Testis (tissue), 3 donors: ENCODE data around the gene ELK3. TPM values are rescaled to one million over a fixed set of nuclear protein-coding genes. Genes with fewer than 3 reads are reported as not detected.

Experiments used
- DNase-seq: peaks from one replicate; pipeline ENCODE4 v3.0.0-alpha.2; 2019
- H3K27ac ChIP-seq, 2 donors: fragments of 200-600 bp; sonication (generic); one replicate each; pipeline ENCODE4 v1.5.1; 2019
- H3K27me3 ChIP-seq: fragments of 200-600 bp; sonication (generic); one replicate; pipeline ENCODE4 v1.5.1; 2019
- H3K36me3 ChIP-seq: fragments of 200-600 bp; sonication (generic); one replicate; pipeline ENCODE4 v1.5.1; 2017; ENCODE audit warnings: low read depth; ENCODE audit errors: missing control alignments
- H3K4me1 ChIP-seq: fragments of 200-600 bp; sonication (generic); one replicate; pipeline ENCODE4 v1.5.1; 2019
- H3K4me3 ChIP-seq, 2 donors: fragments of 200-600 bp; sonication (generic); one replicate each; pipeline ENCODE4 v1.5.1; 2017 to 2019
- H3K9me3 ChIP-seq: fragments of 200-600 bp; sonication (generic); one replicate; pipeline ENCODE4 v1.5.1; 2017
- POLR2A ChIP-seq: fragments of 450-650 bp; IDR thresholded peaks from one replicate; pipeline ENCODE4 v1.6.1; 2017; ENCODE audit warnings: antibody characterized with exemption, mild to moderate bottlenecking, moderate library complexity
- WGBS, 2 donors: methylation state at CpG; one replicate each; pipeline ENCODE4 v1.1.5; 2018; 5-methylcytosine and 5-hydroxymethylcytosine counted together
- intact Hi-C: fragments of 100-400 bp; cut with DNase I; formaldehyde crosslinking; loops from one replicate; pipeline ENCODE4 v1.15.1; 2023; ENCODE audit warnings: low total_unique reads
- polyA plus RNA-seq: library from polyadenylated mRNA; stranded (reverse); fragments of 350-450 nt; fragmentation: Illumina TruSeq; extraction: RNeasy Lipid Tissue Mini Kit (QIAGEN cat#74804); gene quantifications from one replicate; pipeline ENCODE4 v1.2.3, GENCODE V29; 2014; ENCODE audit warnings: low read depth, low replicate concordance; ENCODE audit not compliant: insufficient read depth
- total RNA-seq, 2 donors: library from RNA; depleted of rRNA; stranded (reverse); fragments of >200 nt; gene quantifications; one replicate each; pipeline ENCODE4 v1.2.3, GENCODE V29; 2016
- TF ChIP-seq, protein P1 (sequence below), 3 experiments: fragments of 450-650 bp in 2 of 3; fragments of 200-600 bp in 1 of 3; sonication (generic) in 1 of 3; IDR thresholded peaks; one replicate each; pipeline ENCODE4 v1.5.1; 2016 to 2019; ENCODE audit warnings: antibody characterized with exemption in 3 of 3, mild to moderate bottlenecking in 2 of 3, moderate library complexity in 1 of 3

The ELK3 gene
- total and polyA plus RNA-seq, 3 donors from 2014 or later: 11.3 to 17.1 (median 15.4) TPM

DNA sequence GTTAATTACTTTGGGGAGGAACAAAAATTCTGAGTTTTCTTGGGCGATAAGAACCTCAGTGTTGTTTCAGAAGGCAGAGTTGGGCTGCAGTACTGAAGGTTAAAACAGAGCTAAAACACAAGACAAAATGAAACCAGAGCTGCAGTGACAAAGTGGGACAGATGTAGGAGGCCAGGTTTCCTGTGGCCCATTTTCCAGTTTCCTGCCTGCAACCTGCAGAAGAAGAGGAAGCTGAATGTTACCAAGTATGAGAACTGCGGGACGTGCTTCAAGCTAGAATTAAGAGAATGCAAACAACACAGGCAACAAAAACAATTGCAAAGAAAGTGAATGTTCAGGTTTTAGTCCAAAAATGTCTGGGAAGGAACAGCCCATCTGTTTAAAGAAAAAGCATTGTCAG, 17.8 kb downstream of the ELK3 start:
- Histone ChIP-seq H3K27me3 (no peaks in the 10 kb centered on the region), H3K27ac (no peak overlapping the region), H3K36me3 (no peaks in the 10 kb centered on the region), H3K4me3 (no peak overlapping the region), H3K4me1 (peaks cover 9% of the 10 kb centered on the region), H3K9me3 (no peaks in the 10 kb centered on the region)
- no peak for DNase-seq
- intact Hi-C loops: loop anchor here (10.0 kb wide), 1 partner anchor 147 kb away; no protein-coding TSS in a partner anchor
- WGBS, 2 donors: 39 to 63% methylated on average over 3 of the region's 3 CpGs
- no peak for TF ChIP-seq POLR2A
- TF ChIP-seq, protein P1, sequence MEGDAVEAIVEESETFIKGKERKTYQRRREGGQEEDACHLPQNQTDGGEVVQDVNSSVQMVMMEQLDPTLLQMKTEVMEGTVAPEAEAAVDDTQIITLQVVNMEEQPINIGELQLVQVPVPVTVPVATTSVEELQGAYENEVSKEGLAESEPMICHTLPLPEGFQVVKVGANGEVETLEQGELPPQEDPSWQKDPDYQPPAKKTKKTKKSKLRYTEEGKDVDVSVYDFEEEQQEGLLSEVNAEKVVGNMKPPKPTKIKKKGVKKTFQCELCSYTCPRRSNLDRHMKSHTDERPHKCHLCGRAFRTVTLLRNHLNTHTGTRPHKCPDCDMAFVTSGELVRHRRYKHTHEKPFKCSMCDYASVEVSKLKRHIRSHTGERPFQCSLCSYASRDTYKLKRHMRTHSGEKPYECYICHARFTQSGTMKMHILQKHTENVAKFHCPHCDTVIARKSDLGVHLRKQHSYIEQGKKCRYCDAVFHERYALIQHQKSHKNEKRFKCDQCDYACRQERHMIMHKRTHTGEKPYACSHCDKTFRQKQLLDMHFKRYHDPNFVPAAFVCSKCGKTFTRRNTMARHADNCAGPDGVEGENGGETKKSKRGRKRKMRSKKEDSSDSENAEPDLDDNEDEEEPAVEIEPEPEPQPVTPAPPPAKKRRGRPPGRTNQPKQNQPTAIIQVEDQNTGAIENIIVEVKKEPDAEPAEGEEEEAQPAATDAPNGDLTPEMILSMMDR (IDR thresholded peaks at IDR 0.05): no peak

- TF ChIP-seq, protein P1 (IDR thresholded peaks at IDR 0.05): no peak
- no peak for TF ChIP-seq POLR2A
- no peak overlapping the region for H3K27ac ChIP-seq
- 78 to 80% methylated on average over 10 of the region's 10 CpGs for WGBS, 2 donors
- H3K4me1 ChIP-seq: peaks cover 9% of the 10 kb centered on the region
- no peaks in the 10 kb centered on the region for H3K36me3 ChIP-seq
- intact Hi-C loops: loop anchor here (10.0 kb wide), 1 partner anchor 148 kb away; no protein-coding TSS in a partner anchor
- no peaks in the 10 kb centered on the region for H3K27me3 ChIP-seq
- DNase-seq: no peak
- H3K9me3 ChIP-seq: no peaks in the 10 kb centered on the region
- no peak overlapping the region for H3K4me3 ChIP-seq
These were observed 18.5 kb downstream of the ELK3 start for GRCh38 chr12:96212456-96213375.

GRCh38 chr12:96213869-96214268, 19.7 kb downstream of the ELK3 start:
- TF ChIP-seq, protein P1 (IDR thresholded peaks at IDR 0.05): no peak
- intact Hi-C loops: loop anchor here (10.0 kb wide), 1 partner anchor 149 kb away; no protein-coding TSS in a partner anchor
- H3K9me3 ChIP-seq: no peaks in the 10 kb centered on the region
- no peak overlapping the region for H3K27ac ChIP-seq
- 76 to 83% methylated on average over 7 of the region's 7 CpGs for WGBS, 2 donors
- no peaks in the 10 kb centered on the region for H3K27me3 ChIP-seq
- H3K4me3 ChIP-seq: no peak overlapping the region
- no peaks in the 10 kb centered on the region for H3K36me3 ChIP-seq
- DNase-seq: peak; percentile 1
- H3K4me1 ChIP-seq: peaks cover 9% of the 10 kb centered on the region

DNA sequence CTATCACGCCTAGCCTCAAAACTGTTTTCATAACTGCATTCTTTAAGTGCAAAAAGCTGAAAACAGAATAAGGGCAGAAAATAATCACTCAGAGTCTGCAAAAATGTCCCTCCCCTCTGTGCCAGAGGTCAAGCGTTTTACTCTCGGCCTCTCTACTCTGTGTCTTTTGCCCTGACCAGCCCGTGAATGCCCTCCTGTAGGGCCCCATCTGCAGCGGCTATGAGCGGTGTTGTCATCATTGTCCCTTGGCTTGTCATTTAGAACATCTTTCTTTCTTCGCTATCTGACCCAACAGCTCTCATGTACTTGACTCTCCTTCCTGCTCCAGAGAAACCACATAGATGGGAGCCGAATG, 21.7 kb downstream of the ELK3 start:
- 89 to 92% methylated on average over 8 of the region's 8 CpGs for WGBS, 2 donors

More for the DNA sequence above, 21.7 kb downstream of the ELK3 start:
- Histone ChIP-seq H3K4me3 (no peak overlapping the region), H3K27ac (no peak overlapping the region), H3K4me1 (peaks cover 9% of the 10 kb centered on the region), H3K9me3 (no peaks in the 10 kb centered on the region), H3K27me3 (no peaks in the 10 kb centered on the region), H3K36me3 (no peaks in the 10 kb centered on the region)
- TF ChIP-seq, protein P1 (IDR thresholded peaks at IDR 0.05): no peak
- no peak for TF ChIP-seq POLR2A
- intact Hi-C loops: loop anchor here (10.0 kb wide), 1 partner anchor 151 kb away; no protein-coding TSS in a partner anchor
- peak; percentile 12 for DNase-seq
